DMS114 treated with DMSO at 0.1 percent for 48 hours (cell line): Measurements from ENCODE around the gene CD83.
A peak's percentile ranks its signal among the peaks of the same experiment; 100 is the strongest.
"Not testable (repeated sequence)": the region's sequence is repeated elsewhere in the genome, so short reads cannot be mapped to it uniquely, and the experiment has no call there.

Source experiments
- DNase-seq: peaks from one replicate; lab custom pipeline; 2025; ENCODE audit not compliant: unreplicated experiment; lab: John Stamatoyannopoulos, UW

The CD83 gene

GRCh38 chr6:14117158-14118090, at the start of gene CD83:
CD83 (plus strand) TSS chr6:14117772; CDS start chr6:14117812, 40 bp downstream.
- peak; percentile 12 for DNase-seq

- DNase-seq: no peak
These were observed 49.4 kb upstream of the CD83 start for GRCh38 chr6:14068133-14068532.

- DNase-seq: no peak
These were observed 48.9 kb upstream of the CD83 start for GRCh38 chr6:14068623-14069022.

GRCh38 chr6:14070457-14070856, 47.1 kb upstream of the CD83 start:
- no peak for DNase-seq

DNA sequence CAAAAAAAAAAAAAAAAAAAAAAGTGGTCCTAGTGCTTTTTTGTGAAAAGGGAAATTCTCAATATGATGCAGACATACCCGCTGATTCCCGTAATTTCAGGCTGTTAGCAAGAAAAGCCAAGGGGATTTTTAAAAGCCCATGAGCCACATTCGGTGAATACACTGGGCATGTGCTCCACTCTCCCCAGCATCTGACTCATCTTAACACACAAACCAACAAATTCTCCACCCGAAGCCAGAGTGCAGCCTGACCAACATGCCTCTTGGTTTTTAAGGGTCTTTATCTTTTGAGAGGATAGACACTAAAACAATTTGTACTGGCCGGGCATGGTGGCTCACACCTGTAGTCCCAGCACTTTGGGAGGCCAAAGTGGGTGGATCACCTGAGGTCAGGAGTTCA, 45.5 kb upstream of the CD83 start:
- DNase-seq: no peak

GRCh38 chr6:14073561-14074354, 43.8 kb upstream of the CD83 start:
- DNase-seq: not testable (repeated sequence)

DNA sequence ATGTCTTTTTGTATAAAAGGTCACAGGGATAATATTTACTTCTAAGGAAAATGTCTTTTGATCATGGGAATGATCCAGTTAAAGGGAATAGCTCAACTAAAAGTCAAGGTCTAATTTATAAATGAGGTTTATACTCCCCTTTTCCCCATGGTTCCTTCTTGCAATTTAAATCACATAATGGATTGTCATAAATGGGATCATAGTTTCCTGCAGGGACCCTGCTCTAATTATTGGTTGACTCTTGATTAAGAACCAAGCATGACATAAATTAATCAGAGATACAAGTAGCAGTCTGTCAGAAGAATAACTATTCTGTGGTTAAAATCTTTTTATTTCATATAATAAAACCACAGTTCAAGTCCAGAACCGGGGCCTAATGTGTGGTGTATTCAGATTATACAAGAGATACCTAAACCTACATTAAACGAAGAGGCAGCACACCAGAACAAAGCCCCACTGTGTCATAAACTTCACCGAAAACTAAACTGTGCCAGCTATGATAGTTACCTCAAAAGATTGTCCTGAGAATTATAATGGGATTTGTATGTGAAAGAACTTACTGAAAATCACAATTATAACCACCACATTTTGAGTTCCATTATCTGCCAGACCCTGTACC, 43.0 kb upstream of the CD83 start:
- DNase-seq: no peak

DNA sequence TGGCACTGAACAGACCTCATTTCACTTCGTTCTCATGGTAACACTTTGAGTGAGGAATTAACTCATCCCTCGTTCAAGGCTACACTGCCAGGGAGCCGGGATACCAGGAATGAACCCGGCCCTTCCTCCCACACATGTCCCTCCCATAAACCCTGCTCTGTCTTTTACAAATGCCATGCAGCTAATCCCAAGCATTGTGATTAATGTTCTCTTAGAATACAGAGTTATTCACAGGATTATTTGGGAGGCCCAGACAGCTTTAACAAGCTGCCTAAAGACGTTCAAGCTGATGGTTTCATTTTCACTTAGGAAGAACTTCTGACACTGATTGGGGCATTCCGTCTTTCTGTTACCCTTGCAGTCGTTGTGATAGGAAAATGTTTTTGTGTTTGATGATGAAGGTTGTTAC, 42.5 kb upstream of the CD83 start:
- no peak for DNase-seq

DNA sequence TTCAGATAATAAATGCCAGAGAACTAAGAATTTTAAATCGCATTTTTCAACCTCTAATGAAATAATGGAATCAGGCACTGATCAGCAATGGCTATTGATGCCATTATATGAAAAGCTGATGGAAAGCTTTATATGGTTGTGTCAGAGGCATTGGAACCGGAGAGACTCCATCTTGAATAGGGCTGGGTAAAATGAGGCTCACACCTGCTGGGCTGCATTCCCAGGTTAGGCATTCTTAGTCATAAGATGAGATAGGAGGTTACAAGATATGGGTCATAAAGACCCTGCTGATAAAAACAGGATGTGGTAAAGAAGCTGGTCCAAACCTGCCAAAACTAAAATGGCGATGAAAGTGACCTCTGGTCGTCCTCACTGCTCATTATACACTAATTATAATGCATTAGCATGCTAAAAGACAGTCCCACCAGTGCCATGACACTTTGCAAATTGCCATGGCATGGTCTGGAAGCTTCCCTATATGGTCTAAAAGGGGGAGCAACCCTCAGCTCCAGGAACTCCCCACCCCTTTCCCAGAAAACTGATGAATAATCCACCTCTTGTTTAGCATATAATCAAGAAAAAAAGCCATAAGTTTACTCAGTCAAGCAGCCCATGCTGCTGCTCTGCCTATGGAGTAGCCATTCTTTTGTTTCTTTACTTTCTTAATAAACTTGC, 40.2 kb upstream of the CD83 start:
- no peak for DNase-seq

- no peak for DNase-seq
These were observed 38.1 kb upstream of the CD83 start for GRCh38 chr6:14079433-14079832.

DNA sequence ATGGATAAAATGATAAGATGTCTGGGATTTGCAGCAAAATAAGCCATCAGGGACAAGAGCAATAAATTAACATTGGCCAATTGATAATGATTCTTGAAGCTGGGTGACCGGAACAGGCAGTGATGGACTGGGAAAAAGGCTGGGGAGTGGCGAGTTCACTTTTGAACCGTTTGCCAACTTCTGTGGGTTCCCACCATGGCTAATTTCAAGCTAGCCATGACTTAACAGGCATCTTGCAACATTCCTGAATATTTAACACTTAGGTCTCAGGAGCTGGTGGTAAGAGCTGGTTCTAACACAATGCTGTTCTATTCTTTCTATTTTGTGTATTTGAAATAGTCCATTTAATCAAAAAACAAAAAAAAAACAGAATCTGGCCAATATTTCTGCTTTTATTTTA, 37.6 kb upstream of the CD83 start:
- no peak for DNase-seq

- DNase-seq: no peak
These were observed 36.4 kb upstream of the CD83 start for GRCh38 chr6:14081126-14081525.

- DNase-seq: no peak
These were observed 34.8 kb upstream of the CD83 start for GRCh38 chr6:14082771-14083170.

DNA sequence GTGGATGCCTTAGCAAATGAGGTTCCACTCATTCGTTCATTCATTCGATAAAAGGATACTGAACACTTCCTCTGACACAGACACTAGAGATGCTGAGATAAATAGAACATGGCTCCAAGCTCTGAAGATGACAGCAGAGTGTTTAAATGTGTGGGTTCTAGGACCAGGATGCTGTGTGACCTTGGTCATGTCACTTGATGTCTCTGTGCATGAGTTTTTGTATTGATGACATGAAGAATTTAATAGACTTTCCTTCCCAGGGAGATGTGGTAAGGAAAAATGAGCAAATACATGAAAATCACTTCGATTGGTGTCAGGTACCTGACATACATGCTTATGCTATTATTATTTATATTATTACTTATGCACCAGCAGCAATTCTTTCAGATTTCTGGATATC, 34.3 kb upstream of the CD83 start:
- no peak for DNase-seq

DNA sequence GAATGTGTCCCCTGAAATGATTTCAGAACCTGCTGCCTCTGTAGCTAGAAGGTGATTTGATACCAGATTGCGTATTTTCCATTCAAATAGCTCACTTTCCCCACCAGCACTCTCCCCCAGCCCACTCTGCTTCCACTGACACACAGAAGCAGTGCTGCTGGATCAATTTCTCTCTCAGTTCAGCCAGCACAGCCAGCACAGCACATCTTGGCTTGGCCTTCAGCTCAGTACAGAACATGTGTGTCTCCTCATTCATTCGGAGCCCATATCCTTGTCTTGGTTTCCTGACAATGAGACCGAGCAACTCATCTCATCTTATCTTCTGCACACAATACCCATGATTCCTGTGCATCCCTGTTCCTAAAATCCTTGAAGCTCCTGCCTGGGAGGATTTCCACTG, 33.8 kb upstream of the CD83 start:
- DNase-seq: no peak

DNA sequence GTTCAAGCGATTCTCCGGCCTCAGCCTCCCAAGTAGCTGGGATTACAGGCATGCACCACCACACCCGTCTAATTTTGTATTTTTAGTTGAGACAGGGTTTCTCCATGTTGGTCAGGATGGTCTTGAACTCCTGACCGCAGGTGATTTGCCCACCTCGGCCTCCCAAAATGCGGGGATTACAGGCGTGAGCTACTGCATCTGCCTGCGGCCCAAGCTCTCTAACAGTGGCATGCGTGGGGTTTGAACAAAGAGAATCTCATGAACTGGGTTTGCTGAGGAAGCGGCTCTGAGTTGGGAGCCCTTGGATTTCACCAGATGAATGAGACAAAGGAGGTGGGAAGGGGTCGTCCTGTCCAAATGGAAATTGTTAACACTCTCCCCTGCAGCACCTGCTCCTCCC, 33.2 kb upstream of the CD83 start:
- DNase-seq: no peak

GRCh38 chr6:14085176-14085787, 32.3 kb upstream of the CD83 start:
- no peak for DNase-seq

DNA sequence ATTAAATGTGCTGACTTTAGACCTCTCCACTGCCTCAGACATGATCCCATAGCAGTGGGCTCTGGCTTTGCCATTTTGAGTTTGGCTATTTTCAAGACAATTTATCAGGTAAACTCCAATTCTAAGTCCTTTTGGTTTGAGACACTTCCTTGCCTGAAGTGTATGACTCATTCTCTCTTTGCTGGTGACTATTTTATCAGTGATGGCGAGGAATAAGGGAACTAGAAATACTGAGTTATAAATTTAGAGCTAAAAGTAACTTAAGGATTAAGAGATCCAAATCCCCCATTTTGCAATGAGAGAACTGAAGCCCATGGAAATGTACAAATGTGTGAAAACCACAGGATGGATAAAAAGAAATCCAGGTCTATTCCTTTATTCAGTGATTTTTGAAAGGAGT, 30.9 kb upstream of the CD83 start:
- DNase-seq: no peak

GRCh38 chr6:14088600-14089192, 28.9 kb upstream of the CD83 start:
- no peak for DNase-seq

- no peak for DNase-seq
These were observed 28.3 kb upstream of the CD83 start for GRCh38 chr6:14089224-14089623.
